ENCODE data around the gene TSPAN11. TPM values are rescaled to one million over a fixed set of nuclear protein-coding genes. Genes with fewer than 3 reads are reported as not detected.

TSPAN11 gene
- total RNA-seq, 2 experiments from 2014 or later: not detected

- H3K27ac Mint-ChIP-seq: no peak overlapping the region
These were observed 11.5 kb upstream of the TSPAN11 start for GRCh38 chr12:30914986-30915591.

DNA sequence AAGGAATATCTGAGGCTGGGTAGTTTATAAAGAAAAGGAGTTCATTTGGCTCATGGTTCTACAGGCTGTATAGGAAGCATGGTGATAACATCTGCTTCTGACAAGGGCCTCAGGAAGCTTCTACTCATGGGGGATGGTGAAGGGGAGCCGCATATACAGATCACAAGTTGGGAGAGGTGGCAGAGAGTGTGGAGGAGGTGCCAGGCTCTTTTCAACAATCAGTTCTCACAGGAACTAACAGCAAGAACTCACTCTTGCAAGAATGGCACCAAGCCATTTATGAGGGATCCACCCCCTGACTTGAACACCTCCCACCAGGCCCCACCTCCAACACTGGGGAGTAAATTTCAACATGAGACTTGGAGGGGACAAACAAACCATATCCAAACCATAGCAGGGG is 3.5 kb upstream of the TSPAN11 start:
- Mint-ChIP-seq H3K9me3 (ENCODE audit: low read depth) (no peaks in the 10 kb centered on the region), H3K27me3 (peaks cover 38% of the 10 kb centered on the region), H3K4me3 (no peak overlapping the region), H3K4me1 (no peaks in the 10 kb centered on the region), H3K36me3 (ENCODE audit: low read depth) (no peaks in the 10 kb centered on the region), H3K27ac (no peak overlapping the region)
- no peak for DNase-seq
- ChIA-PET POLR2A (no interaction called here), CTCF (no interaction called here)
- ATAC-seq: no peak
- intact Hi-C loops (cut with DNase I, micrococcal nuclease): no loop called here

More at GRCh38 chr12:30914986-30915591, 11.5 kb upstream of the TSPAN11 start:
- Mint-ChIP-seq H3K36me3 (ENCODE audit: low read depth) (no peaks in the 10 kb centered on the region), H3K9me3 (ENCODE audit: low read depth) (no peaks in the 10 kb centered on the region), H3K4me3 (no peak overlapping the region), H3K27me3 (peaks cover 8% of the 10 kb centered on the region), H3K4me1 (no peaks in the 10 kb centered on the region)
- DNase-seq: no peak
- no peak for ATAC-seq
- ChIA-PET POLR2A (no interaction called here), CTCF (no interaction called here)
- intact Hi-C loops (cut with DNase I, micrococcal nuclease): no loop called here

DNA sequence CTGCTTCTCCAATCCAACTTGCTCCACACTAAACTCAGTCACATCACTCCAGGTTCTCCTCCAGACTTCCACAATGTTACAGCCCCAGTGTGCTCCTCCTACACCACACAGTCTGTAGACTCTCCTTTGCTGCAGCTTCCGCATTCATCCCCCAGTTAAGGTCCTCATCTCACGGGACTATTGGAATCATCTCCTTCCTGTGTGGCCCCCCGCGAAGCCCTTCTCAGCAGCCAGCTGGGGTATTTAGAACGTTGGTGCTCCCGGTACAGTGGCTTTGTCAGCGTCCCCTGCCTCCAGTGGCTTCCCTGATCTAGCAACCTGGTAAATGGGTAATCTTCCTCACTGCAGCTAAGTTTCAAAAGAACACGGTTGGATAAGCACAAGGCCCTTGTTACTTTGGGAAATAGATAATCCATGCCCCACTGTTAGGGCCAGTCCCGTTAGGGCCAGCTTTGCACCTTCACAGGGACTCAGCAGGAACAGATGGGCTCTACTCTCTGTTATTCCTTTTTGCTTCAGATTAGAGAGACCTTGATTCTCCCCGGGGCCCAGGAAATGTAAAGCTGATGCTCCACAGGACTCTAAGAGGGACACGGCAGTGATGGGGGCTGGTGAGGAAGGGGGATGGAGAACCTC is 823 bp upstream of the TSPAN11 start:
- H3K9me3 Mint-ChIP-seq (ENCODE audit: low read depth): no peaks in the 10 kb centered on the region
- no peak overlapping the region for H3K4me3 Mint-ChIP-seq
- peaks cover 50% of the 10 kb centered on the region for H3K27me3 Mint-ChIP-seq

DNA sequence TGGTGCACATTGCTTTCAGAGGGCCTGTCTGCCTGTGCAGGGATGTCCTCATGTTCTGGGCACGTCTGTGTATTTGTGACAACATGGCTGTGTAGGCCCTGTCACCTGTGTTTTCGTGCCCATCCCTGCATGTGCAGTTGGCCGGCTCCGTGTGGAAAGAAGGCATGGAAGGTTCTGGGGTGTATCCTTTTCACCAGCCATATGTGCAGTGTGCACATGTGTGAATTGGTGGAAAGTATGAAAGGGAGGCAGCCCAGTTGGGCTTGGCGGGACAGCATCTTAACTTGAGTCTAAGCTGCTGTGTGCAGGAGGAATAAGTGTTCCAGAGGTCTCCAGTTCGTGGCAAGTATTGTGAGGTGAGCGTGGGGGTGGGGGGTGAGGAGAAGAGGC is 669 bp downstream of the TSPAN11 start:
- intact Hi-C loops (cut with DNase I, micrococcal nuclease): no loop called here
- ATAC-seq: no peak
- ChIA-PET CTCF (interaction anchor here (1.2 kb wide), 1 partner anchor 78 kb away, joined by 3 read pairs; no protein-coding TSS in a partner anchor), POLR2A (no interaction called here)
- Mint-ChIP-seq H3K4me1 (no peaks in the 10 kb centered on the region), H3K27ac (no peak overlapping the region), H3K36me3 (ENCODE audit: low read depth) (no peaks in the 10 kb centered on the region), H3K9me3 (ENCODE audit: low read depth) (no peaks in the 10 kb centered on the region), H3K4me3 (no peak overlapping the region), H3K27me3 (peaks cover 50% of the 10 kb centered on the region)
- DNase-seq: no peak

More for the DNA sequence above, 823 bp upstream of the TSPAN11 start:
- DNase-seq: no peak
- ATAC-seq: no peak
- POLR2A ChIA-PET: no interaction called here
- H3K27ac Mint-ChIP-seq: no peak overlapping the region
- no peaks in the 10 kb centered on the region for H3K36me3 Mint-ChIP-seq (ENCODE audit: low read depth)
- H3K4me1 Mint-ChIP-seq: no peaks in the 10 kb centered on the region
- intact Hi-C loops (cut with DNase I, micrococcal nuclease): no loop called here
- CTCF ChIA-PET: no interaction called here

DNA sequence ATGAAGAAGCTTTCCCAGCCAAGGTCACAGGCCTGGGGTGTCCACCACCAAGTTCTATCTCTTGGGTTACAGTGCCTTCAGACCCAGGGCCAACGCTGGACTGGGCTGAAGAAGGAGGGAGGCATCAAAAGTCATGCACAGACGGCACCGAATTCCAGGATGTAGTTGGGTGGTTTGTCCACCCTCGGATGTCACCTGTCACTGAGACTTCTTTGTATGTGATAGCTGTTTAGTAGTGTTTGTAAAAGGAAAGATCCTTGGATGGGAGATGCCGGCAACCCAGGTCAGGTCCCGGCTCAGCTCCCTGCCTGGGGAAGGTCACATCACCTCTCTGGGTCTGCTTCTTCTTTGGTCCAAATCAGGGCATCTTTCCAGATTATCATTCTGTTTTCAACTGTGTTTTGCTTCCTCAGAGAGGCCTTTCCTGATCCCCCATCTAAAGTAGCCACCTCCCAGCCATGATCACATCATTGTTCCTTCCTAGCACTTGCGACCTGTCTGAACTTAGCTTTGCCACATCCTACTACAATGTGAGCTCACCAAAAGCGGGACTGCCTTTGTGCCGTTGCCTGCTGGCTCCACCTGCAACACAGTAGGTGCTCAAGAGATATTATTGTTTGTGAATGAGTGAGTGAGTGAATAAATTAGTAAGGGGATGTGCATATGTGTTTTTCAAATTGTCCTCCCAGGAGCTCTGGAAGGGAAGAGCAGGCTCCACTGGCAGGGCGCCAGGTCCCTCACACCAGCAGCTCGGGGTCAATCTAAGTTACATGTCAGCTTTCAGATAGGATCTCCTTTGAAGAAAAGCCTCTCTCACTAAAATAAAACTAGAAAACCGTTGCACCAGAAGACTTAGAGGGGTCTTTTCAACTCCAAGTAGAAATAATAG is 2.1 kb downstream of the TSPAN11 start:
- CTCF ChIA-PET: no interaction called here

GRCh38 chr12:30930238-30930637 is 3.7 kb downstream of the TSPAN11 start:
- DNase-seq (no peak), ATAC-seq (no peak)
- no peak overlapping the region for H3K27ac Mint-ChIP-seq
- H3K4me1 Mint-ChIP-seq: no peaks in the 10 kb centered on the region
- H3K36me3 Mint-ChIP-seq (ENCODE audit: low read depth): no peaks in the 10 kb centered on the region
- ChIA-PET POLR2A (no interaction called here), CTCF (no interaction called here)
- peaks cover 38% of the 10 kb centered on the region for H3K27me3 Mint-ChIP-seq
- no peak overlapping the region for H3K4me3 Mint-ChIP-seq
- no peaks in the 10 kb centered on the region for H3K9me3 Mint-ChIP-seq (ENCODE audit: low read depth)
- intact Hi-C loops (cut with DNase I, micrococcal nuclease): no loop called here

More for the DNA sequence above, 2.1 kb downstream of the TSPAN11 start:
- no peaks in the 10 kb centered on the region for H3K36me3 Mint-ChIP-seq (ENCODE audit: low read depth)
- H3K9me3 Mint-ChIP-seq (ENCODE audit: low read depth): no peaks in the 10 kb centered on the region
- ATAC-seq (no peak), DNase-seq (no peak)
- peaks cover 42% of the 10 kb centered on the region for H3K27me3 Mint-ChIP-seq
- H3K27ac Mint-ChIP-seq: no peak overlapping the region
- no peak overlapping the region for H3K4me3 Mint-ChIP-seq
- POLR2A ChIA-PET: no interaction called here
- no peaks in the 10 kb centered on the region for H3K4me1 Mint-ChIP-seq
- intact Hi-C loops (cut with DNase I, micrococcal nuclease): no loop called here

DNA sequence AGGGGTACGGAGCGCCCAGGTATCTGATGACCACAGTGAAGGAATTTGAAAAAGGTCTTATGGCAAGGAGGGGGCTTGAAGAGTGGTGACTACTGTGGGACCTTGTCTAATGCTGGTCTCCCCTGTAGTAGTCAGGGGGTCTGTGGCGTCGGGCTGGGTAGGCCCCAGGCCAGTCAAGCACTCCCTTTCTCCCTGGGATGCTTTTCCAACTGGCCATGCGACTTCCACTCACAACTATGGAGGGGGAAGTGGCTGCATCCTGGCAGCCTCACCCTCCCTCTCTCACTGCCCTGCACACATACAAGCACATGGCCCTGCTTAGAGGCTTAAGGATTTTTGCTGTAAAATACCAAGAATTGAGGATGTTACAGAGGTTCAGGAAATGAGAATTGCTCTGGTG is 4.1 kb downstream of the TSPAN11 start:
- DNase-seq: no peak
- intact Hi-C loops (cut with DNase I, micrococcal nuclease): no loop called here
- H3K27me3 Mint-ChIP-seq: peaks cover 34% of the 10 kb centered on the region
- no peak overlapping the region for H3K4me3 Mint-ChIP-seq
- CTCF ChIA-PET: no interaction called here
- H3K36me3 Mint-ChIP-seq (ENCODE audit: low read depth): no peaks in the 10 kb centered on the region
- POLR2A ChIA-PET: no interaction called here
- no peak for ATAC-seq
- no peaks in the 10 kb centered on the region for H3K4me1 Mint-ChIP-seq
- H3K27ac Mint-ChIP-seq: no peak overlapping the region
- no peaks in the 10 kb centered on the region for H3K9me3 Mint-ChIP-seq (ENCODE audit: low read depth)

GRCh38 chr12:30932881-30933280 is 6.3 kb downstream of the TSPAN11 start:
- no peaks in the 10 kb centered on the region for H3K4me1 Mint-ChIP-seq
- DNase-seq: no peak
- intact Hi-C loops (cut with DNase I, micrococcal nuclease): no loop called here
- no peak overlapping the region for H3K27ac Mint-ChIP-seq
- no peaks in the 10 kb centered on the region for H3K36me3 Mint-ChIP-seq (ENCODE audit: low read depth)
- H3K4me3 Mint-ChIP-seq: no peak overlapping the region
- H3K9me3 Mint-ChIP-seq (ENCODE audit: low read depth): no peaks in the 10 kb centered on the region
- H3K27me3 Mint-ChIP-seq: peaks cover 24% of the 10 kb centered on the region
- CTCF ChIA-PET: no interaction called here
- POLR2A ChIA-PET: no interaction called here
- ATAC-seq: no peak

GRCh38 chr12:30934811-30935210 is 8.3 kb downstream of the TSPAN11 start:
- Mint-ChIP-seq H3K4me3 (no peak overlapping the region), H3K4me1 (no peaks in the 10 kb centered on the region), H3K36me3 (ENCODE audit: low read depth) (no peaks in the 10 kb centered on the region), H3K27ac (no peak overlapping the region), H3K9me3 (ENCODE audit: low read depth) (no peaks in the 10 kb centered on the region), H3K27me3 (peaks cover 11% of the 10 kb centered on the region)
- intact Hi-C loops (cut with DNase I, micrococcal nuclease): no loop called here
- no peak for DNase-seq
- ChIA-PET POLR2A (no interaction called here), CTCF (no interaction called here)
- ATAC-seq: no peak

DNA sequence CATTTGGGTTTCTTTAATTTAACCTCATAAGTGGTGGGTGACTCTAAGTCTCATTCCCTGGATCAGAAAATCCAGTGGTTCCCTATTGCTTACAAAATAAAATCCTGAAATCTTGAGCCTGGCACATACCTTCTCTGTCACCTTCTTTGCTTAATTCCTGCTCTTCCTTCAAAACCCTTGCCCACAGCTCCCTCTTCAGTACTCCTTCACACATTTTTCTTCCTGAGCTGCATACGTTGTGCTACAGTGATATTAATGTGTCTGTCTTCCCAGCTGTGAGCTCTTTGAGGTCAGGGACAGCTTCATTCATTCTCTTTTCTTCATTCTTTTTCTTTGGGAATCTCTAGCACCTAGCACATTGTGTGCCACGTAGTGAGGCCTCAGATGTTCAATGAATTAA is 9.5 kb downstream of the TSPAN11 start:
- Mint-ChIP-seq H3K4me1 (no peaks in the 10 kb centered on the region), H3K36me3 (ENCODE audit: low read depth) (no peaks in the 10 kb centered on the region), H3K27ac (no peak overlapping the region), H3K4me3 (no peak overlapping the region), H3K9me3 (ENCODE audit: low read depth) (no peaks in the 10 kb centered on the region), H3K27me3 (peaks cover 7% of the 10 kb centered on the region)
- ChIA-PET POLR2A (no interaction called here), CTCF (no interaction called here)
- intact Hi-C loops (cut with DNase I, micrococcal nuclease): no loop called here
- ATAC-seq (no peak), DNase-seq (no peak)

GRCh38 chr12:30939234-30939633 is 12.7 kb downstream of the TSPAN11 start:
- Mint-ChIP-seq H3K9me3 (ENCODE audit: low read depth) (no peaks in the 10 kb centered on the region), H3K4me1 (no peaks in the 10 kb centered on the region), H3K27me3 (peaks cover 7% of the 10 kb centered on the region), H3K27ac (no peak overlapping the region), H3K4me3 (no peak overlapping the region), H3K36me3 (ENCODE audit: low read depth) (no peaks in the 10 kb centered on the region)
- CTCF ChIA-PET: no interaction called here
- DNase-seq (no peak), ATAC-seq (no peak)
- POLR2A ChIA-PET: no interaction called here
- intact Hi-C loops (cut with DNase I, micrococcal nuclease): no loop called here

- ChIA-PET CTCF (no interaction called here), POLR2A (no interaction called here)
- Mint-ChIP-seq H3K36me3 (ENCODE audit: low read depth) (no peaks in the 10 kb centered on the region), H3K9me3 (ENCODE audit: low read depth) (no peaks in the 10 kb centered on the region), H3K4me3 (no peak overlapping the region), H3K27me3 (peaks cover 3% of the 10 kb centered on the region), H3K27ac (no peak overlapping the region), H3K4me1 (no peaks in the 10 kb centered on the region)
- DNase-seq: no peak
- intact Hi-C loops (cut with DNase I, micrococcal nuclease): no loop called here
- no peak for ATAC-seq
These were observed 15.9 kb downstream of the TSPAN11 start for GRCh38 chr12:30942486-30942885.

All from activated CD4-positive, alpha-beta T cell treated with anti-CD3 and anti-CD28 coated beads for 36 hours (primary cell).